CD4-positive, alpha-beta T cell treated with Interleukin-15 for 1 hour (primary cell): ENCODE measurements around the gene ITPR3.

Experiments used
- DNase-seq: peaks from one replicate; pipeline ENCODE4 v3.0.0-alpha.2; 2020

ITPR3 gene

GRCh38 chr6:33722103-33722623 is 101.0 kb downstream of the ITPR3 start:
- no peak for DNase-seq

GRCh38 chr6:33723371-33724085 is 102.4 kb downstream of the ITPR3 start:
- no peak for DNase-seq

GRCh38 chr6:33724102-33725023 is 103.2 kb downstream of the ITPR3 start:
- no peak for DNase-seq

- DNase-seq = no peak
Measured at GRCh38 chr6:33725222-33725621, 104.1 kb downstream of the ITPR3 start.

- DNase-seq = no peak
Measured at GRCh38 chr6:33725891-33726673, 105.0 kb downstream of the ITPR3 start.

- DNase-seq = no peak
Measured at GRCh38 chr6:33726696-33727095, 105.6 kb downstream of the ITPR3 start.

GRCh38 chr6:33727126-33727525 is 106.0 kb downstream of the ITPR3 start:
- no peak for DNase-seq

- no peak for DNase-seq
Measured at GRCh38 chr6:33727932-33728331, 106.8 kb downstream of the ITPR3 start.

GRCh38 chr6:33728438-33728837 is 107.3 kb downstream of the ITPR3 start:
- DNase-seq = no peak

- no peak for DNase-seq
Measured at GRCh38 chr6:33729059-33729458, 107.9 kb downstream of the ITPR3 start.

- no peak for DNase-seq
Measured at GRCh38 chr6:33730611-33731010, 109.5 kb downstream of the ITPR3 start.

GRCh38 chr6:33731035-33731434 is 109.9 kb downstream of the ITPR3 start:
- DNase-seq = no peak

- DNase-seq = no peak
Measured at GRCh38 chr6:33731751-33732282, 110.7 kb downstream of the ITPR3 start.

GRCh38 chr6:33732385-33732784 is 111.3 kb downstream of the ITPR3 start:
- no peak for DNase-seq

- DNase-seq = no peak
Measured at GRCh38 chr6:33732817-33733708, 111.9 kb downstream of the ITPR3 start.

- no peak for DNase-seq
Measured at GRCh38 chr6:33733709-33734007, 112.5 kb downstream of the ITPR3 start.

GRCh38 chr6:33735216-33735615 is 114.1 kb downstream of the ITPR3 start:
- no peak for DNase-seq

GRCh38 chr6:33737267-33738026 is 116.3 kb downstream of the ITPR3 start:
- no peak for DNase-seq

- DNase-seq = no peak
Measured at GRCh38 chr6:33738153-33738552, 117.0 kb downstream of the ITPR3 start.

GRCh38 chr6:33738879-33739278 is 117.8 kb downstream of the ITPR3 start:
- no peak for DNase-seq

- no peak for DNase-seq
Measured at GRCh38 chr6:33739571-33739970, 118.4 kb downstream of the ITPR3 start.
